GM19468 (cell line): ENCODE results near the gene HSD17B1.
"Not testable (repeated sequence)": the region's sequence is repeated elsewhere in the genome, so short reads cannot be mapped to it uniquely, and the experiment has no call there.

Source experiments
- ATAC-seq: cut with Tn5 transposase; IDR thresholded peaks from one replicate; pipeline ENCODE4 v1.9.1; 2021; ENCODE audit warnings: mild to moderate bottlenecking, moderate library complexity, moderate number of reproducible peaks; ENCODE audit not compliant: unreplicated experiment; ENCODE audit errors: extremely low read depth

HSD17B1 gene

GRCh38 chr17:42522263-42522790, 30.4 kb upstream of the HSD17B1 start:
- no peak for ATAC-seq

- ATAC-seq: no peak
These were observed 29.9 kb upstream of the HSD17B1 start for GRCh38 chr17:42522798-42523278.

GRCh38 chr17:42525221-42525620, 27.5 kb upstream of the HSD17B1 start:
- ATAC-seq: no peak

- ATAC-seq: no peak
These were observed 26.7 kb upstream of the HSD17B1 start for GRCh38 chr17:42526031-42526444.

GRCh38 chr17:42527932-42528331, 24.8 kb upstream of the HSD17B1 start:
- ATAC-seq: no peak

GRCh38 chr17:42529061-42529460, 23.7 kb upstream of the HSD17B1 start:
- ATAC-seq: no peak

GRCh38 chr17:42530952-42531454, 21.7 kb upstream of the HSD17B1 start:
- ATAC-seq: no peak

- peak; percentile 29 for ATAC-seq
These were observed 21.0 kb upstream of the HSD17B1 start for GRCh38 chr17:42531455-42532354.

- no peak for ATAC-seq
These were observed 17.3 kb upstream of the HSD17B1 start for GRCh38 chr17:42535155-42536047.

GRCh38 chr17:42536048-42536371, 16.7 kb upstream of the HSD17B1 start, which contains the start of gene NAGLU:
Gene NAGLU (plus strand): TSS chr17:42536241. CDS start chr17:42536273, 32 bp downstream.
- peak; percentile 31 for ATAC-seq

- peak; percentile 37 for ATAC-seq
These were observed 16.2 kb upstream of the HSD17B1 start for GRCh38 chr17:42536372-42537155.

GRCh38 chr17:42537156-42537805, 15.4 kb upstream of the HSD17B1 start:
- no peak for ATAC-seq

- no peak for ATAC-seq
These were observed 14.8 kb upstream of the HSD17B1 start for GRCh38 chr17:42537826-42538451.

- no peak for ATAC-seq
These were observed 14.2 kb upstream of the HSD17B1 start for GRCh38 chr17:42538482-42538881.

- not testable (repeated sequence) for ATAC-seq
These were observed 12.2 kb upstream of the HSD17B1 start for GRCh38 chr17:42540558-42540957.

- no peak for ATAC-seq
These were observed 11.5 kb upstream of the HSD17B1 start for GRCh38 chr17:42541041-42541833.

GRCh38 chr17:42543190-42544079, 9.3 kb upstream of the HSD17B1 start:
- ATAC-seq: no peak
